ENCODE data around the gene CALHM3. TPM values are rescaled to one million over a fixed set of nuclear protein-coding genes. Genes with fewer than 3 reads are reported as not detected.

CALHM3 gene
- total RNA-seq, 3 donors from 2014 or later (not counting 1 experiment from before 2014, with no cell fraction given): not detected

DNA sequence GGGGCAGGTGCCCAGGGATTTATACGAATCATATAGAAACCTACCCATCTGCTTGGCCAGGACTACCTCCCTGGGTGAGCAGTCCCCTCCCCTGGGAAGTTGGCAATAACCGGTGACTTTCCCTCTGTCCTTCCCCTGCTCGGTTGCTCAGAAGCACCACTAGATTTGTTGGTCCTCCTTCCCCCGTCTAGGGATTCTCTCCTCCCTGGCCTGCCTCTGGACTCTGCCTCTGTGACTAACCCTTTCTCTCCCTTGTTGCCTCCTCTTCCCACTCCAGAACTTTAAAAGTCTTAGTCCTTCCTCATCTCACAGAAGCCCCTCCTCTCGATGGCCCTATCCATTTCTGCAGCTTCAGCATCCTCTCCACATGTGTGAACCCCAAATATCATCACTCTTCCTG lies 9.8 kb downstream of the CALHM3 start:
- WGBS (ENCODE audit: insufficient coverage): 82% methylated on average over 5 of the region's 5 CpGs
- no peak overlapping the region for H3K4me3 ChIP-seq (ENCODE audit: low read length)
- H3K27ac Mint-ChIP-seq: peak overlapping the region; percentile 90 to 93
- peaks cover 45 to 51% of the 10 kb centered on the region in 2 donors for H3K4me1 Mint-ChIP-seq
- ATAC-seq (no peak), DNase-seq (no peak)
- H3K36me3 Mint-ChIP-seq: no peaks in the 10 kb centered on the region
- H3K4me3 Mint-ChIP-seq: no peak overlapping the region
- H3K27me3 ChIP-seq (ENCODE audit: control insufficient read depth, insufficient read depth, low read length): no peaks in the 10 kb centered on the region
- H3K9me3 Mint-ChIP-seq: no peaks in the 10 kb centered on the region
- no peaks in the 10 kb centered on the region for H3K36me3 ChIP-seq (ENCODE audit: control insufficient read depth, insufficient read depth, low read length)
- H3K27me3 Mint-ChIP-seq (ENCODE audit: low read depth in 2 of 2): no peaks in the 10 kb centered on the region
- intact Hi-C loops (cut with micrococcal nuclease): no loop called here
- H3K4me1 ChIP-seq (ENCODE audit: control insufficient read depth, insufficient read depth, low read length): peaks cover 57% of the 10 kb centered on the region
- no peaks in the 10 kb centered on the region for H3K9me3 ChIP-seq (ENCODE audit: control insufficient read depth, insufficient read depth, low read length)
- no peak overlapping the region for H3K27ac ChIP-seq (ENCODE audit: low read length)
- TF ChIP-seq, protein P1, sequence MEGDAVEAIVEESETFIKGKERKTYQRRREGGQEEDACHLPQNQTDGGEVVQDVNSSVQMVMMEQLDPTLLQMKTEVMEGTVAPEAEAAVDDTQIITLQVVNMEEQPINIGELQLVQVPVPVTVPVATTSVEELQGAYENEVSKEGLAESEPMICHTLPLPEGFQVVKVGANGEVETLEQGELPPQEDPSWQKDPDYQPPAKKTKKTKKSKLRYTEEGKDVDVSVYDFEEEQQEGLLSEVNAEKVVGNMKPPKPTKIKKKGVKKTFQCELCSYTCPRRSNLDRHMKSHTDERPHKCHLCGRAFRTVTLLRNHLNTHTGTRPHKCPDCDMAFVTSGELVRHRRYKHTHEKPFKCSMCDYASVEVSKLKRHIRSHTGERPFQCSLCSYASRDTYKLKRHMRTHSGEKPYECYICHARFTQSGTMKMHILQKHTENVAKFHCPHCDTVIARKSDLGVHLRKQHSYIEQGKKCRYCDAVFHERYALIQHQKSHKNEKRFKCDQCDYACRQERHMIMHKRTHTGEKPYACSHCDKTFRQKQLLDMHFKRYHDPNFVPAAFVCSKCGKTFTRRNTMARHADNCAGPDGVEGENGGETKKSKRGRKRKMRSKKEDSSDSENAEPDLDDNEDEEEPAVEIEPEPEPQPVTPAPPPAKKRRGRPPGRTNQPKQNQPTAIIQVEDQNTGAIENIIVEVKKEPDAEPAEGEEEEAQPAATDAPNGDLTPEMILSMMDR (IDR thresholded peaks at IDR 0.05): no peak

DNA sequence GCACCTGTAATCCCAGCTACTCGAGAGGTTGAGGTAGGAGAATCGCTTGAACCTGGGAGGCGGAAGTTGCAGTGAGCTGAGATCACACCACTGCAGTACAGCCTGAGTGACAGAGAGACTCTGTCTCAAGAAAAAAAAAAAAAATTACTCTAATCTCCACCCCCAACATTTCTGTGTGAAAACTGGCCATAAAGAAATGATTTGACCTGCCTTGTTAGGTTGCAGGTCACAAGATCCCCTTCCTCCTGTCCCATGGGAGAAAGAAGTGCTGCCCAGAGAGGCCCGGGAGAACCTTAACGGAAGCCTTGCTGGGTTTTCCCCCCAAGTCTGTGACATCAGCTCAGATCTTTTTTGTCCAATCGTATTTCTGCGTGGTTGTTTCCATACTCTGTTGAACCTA lies 11.6 kb downstream of the CALHM3 start:
- Mint-ChIP-seq H3K36me3 (no peaks in the 10 kb centered on the region), H3K9me3 (no peaks in the 10 kb centered on the region), H3K4me3 (no peak overlapping the region), H3K4me1 (peaks cover 42 to 45% of the 10 kb centered on the region in 2 donors), H3K27me3 (ENCODE audit: low read depth in 2 of 2) (no peaks in the 10 kb centered on the region), H3K27ac (peak overlapping the region; percentile 23 to 36)
- Histone ChIP-seq H3K4me1 (ENCODE audit: control insufficient read depth, insufficient read depth, low read length) (peaks cover 46% of the 10 kb centered on the region), H3K9me3 (ENCODE audit: control insufficient read depth, insufficient read depth, low read length) (no peaks in the 10 kb centered on the region), H3K36me3 (ENCODE audit: control insufficient read depth, insufficient read depth, low read length) (no peaks in the 10 kb centered on the region), H3K4me3 (ENCODE audit: low read length) (no peak overlapping the region), H3K27ac (ENCODE audit: low read length) (peak overlapping the region; percentile 46), H3K27me3 (ENCODE audit: control insufficient read depth, insufficient read depth, low read length) (no peaks in the 10 kb centered on the region)
- 87% methylated on average over 7 of the region's 7 CpGs for WGBS (ENCODE audit: insufficient coverage)
- intact Hi-C loops (cut with micrococcal nuclease): no loop called here
- no peak for DNase-seq
- ATAC-seq: no peak
- TF ChIP-seq, protein P1 (IDR thresholded peaks at IDR 0.05): no peak

DNA sequence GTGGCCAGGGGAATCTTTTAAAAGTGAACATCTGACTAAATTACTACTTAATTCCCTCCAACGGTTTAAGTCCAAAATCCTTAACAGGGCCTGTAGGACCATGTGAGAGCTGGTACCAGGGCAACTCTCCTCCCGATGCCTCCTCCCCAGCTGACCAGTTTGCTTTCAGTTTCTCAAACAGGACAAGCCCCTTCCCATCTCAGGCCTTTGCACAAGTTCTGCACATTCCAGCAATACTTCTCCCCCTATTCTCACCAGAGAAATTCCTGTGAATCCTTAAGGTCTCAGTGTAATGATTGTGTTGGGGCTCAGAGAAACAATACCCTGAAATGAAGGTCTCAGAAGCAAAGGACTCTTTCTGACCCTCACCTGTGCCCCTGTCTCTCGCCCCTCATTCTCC lies 12.3 kb downstream of the CALHM3 start:
- 85% methylated on average over 3 of the region's 3 CpGs for WGBS (ENCODE audit: insufficient coverage)
- ATAC-seq: no peak
- H3K4me3 ChIP-seq (ENCODE audit: low read length): no peak overlapping the region
- DNase-seq: no peak
- TF ChIP-seq, protein P1 (IDR thresholded peaks at IDR 0.05): no peak
- H3K36me3 ChIP-seq (ENCODE audit: control insufficient read depth, insufficient read depth, low read length): no peaks in the 10 kb centered on the region
- peak overlapping the region; percentile 23 to 36 for H3K27ac Mint-ChIP-seq
- no peaks in the 10 kb centered on the region for H3K27me3 ChIP-seq (ENCODE audit: control insufficient read depth, insufficient read depth, low read length)
- no peak overlapping the region for H3K4me3 Mint-ChIP-seq
- intact Hi-C loops (cut with micrococcal nuclease): no loop called here
- no peaks in the 10 kb centered on the region for H3K9me3 Mint-ChIP-seq
- peaks cover 35 to 38% of the 10 kb centered on the region in 2 donors for H3K4me1 Mint-ChIP-seq
- peaks cover 39% of the 10 kb centered on the region for H3K4me1 ChIP-seq (ENCODE audit: control insufficient read depth, insufficient read depth, low read length)
- H3K9me3 ChIP-seq (ENCODE audit: control insufficient read depth, insufficient read depth, low read length): no peaks in the 10 kb centered on the region
- H3K27ac ChIP-seq (ENCODE audit: low read length): peak overlapping the region; percentile 46
- no peaks in the 10 kb centered on the region for H3K36me3 Mint-ChIP-seq
- H3K27me3 Mint-ChIP-seq (ENCODE audit: low read depth in 2 of 2): no peaks in the 10 kb centered on the region

All from natural killer cell (primary cell).